Lower lobe of right lung (tissue), 2 donors: ENCODE data around the gene WWC1. TPM values are rescaled to one million over a fixed set of nuclear protein-coding genes. Genes with fewer than 3 reads are reported as not detected.

Experiments used
- ATAC-seq, 2 donors: fragments of 200-7000 bp; cut with Tn5 transposase; one replicate each; pipeline ENCODE4 v1.9.1; 2020 to 2022; ENCODE audit warnings: mild to moderate bottlenecking in 2 of 2, moderate library complexity in 2 of 2
- DNase-seq: peaks from one replicate; pipeline ENCODE4 v3.0.0-alpha.2; 2020
- H3K27ac ChIP-seq: fragments of 200-600 bp; one replicate; pipeline ENCODE4 v1.8.0; 2022
- H3K27me3 ChIP-seq: fragments of 200-600 bp; one replicate; pipeline ENCODE4 v1.8.0; 2022; ENCODE audit warnings: low read depth
- H3K36me3 ChIP-seq: fragments of 200-600 bp; one replicate; pipeline ENCODE4 v1.8.0; 2022; ENCODE audit warnings: mild to moderate bottlenecking
- H3K4me1 ChIP-seq: fragments of 200-600 bp; one replicate; pipeline ENCODE4 v1.8.0; 2022
- H3K4me3 ChIP-seq: fragments of 200-600 bp; one replicate; pipeline ENCODE4 v1.8.0; 2022; ENCODE audit warnings: mild to moderate bottlenecking
- H3K9me3 ChIP-seq: fragments of 200-600 bp; one replicate; pipeline ENCODE4 v1.8.0; 2022
- intact Hi-C: fragments of 100-400 bp; cut with DNase I; formaldehyde crosslinking; loops from one replicate; pipeline ENCODE4 v1.11.0; 2022
- total RNA-seq: library from RNA; stranded (reverse); fragmentation: NEBNext Ultra II Directional; extraction: Animal tissue kit (Norgen Biotek cat#: 25700); gene quantifications from one replicate; pipeline ENCODE4 v1.2.1, GENCODE V29; 2021
- TF ChIP-seq, protein P1 (sequence below): fragments of 200-600 bp; IDR thresholded peaks from one replicate; pipeline ENCODE4 v1.8.0; 2022; ENCODE audit warnings: antibody characterized with exemption, mild to moderate bottlenecking
- donor health status: DM: no; HTN: yes; CAD: no; lungs with severe emphysema.

WWC1 gene
- total RNA-seq, 1 donor from 2014 or later = 61.9 TPM

DNA sequence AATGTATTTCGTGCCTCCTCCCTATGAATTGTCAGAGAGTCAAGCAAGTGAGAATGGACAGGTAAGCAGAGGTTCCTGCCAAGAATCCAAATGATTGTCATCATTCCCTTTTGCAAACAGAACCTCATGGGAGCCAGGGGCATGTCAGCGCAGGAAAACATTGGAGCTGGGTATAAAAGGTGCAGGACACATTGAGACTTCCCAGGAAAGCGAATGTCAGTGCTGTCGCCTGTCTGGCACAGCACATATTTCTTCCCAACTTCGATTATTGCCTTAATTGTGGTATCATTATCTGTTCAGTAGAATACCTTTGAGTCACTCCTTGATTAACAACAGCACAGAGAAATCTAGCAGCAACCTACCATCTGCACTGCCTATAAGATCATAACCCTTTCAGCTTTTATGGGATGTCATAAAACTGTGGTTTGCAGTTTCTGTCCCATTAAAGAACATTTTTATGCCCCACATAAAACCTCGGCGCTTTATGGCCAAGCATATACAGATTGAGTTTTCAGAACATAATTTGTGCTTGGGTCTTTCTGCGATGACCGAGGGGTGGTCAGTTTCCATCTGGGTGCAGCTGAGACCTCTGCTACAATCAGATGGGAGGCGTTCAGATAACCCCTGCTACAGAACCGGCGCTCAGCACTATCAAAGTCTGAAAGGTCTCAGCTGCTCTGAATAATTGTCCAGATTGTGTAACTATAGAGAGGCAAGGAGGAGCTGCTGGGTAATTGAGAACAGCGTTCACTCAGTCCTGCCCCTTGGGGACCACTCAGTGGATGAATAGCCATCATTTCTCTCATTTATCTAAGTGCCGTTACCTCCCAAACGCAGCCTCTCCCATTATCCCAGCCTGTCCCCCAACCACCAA, 30.9 kb upstream of the WWC1 start:
- Histone ChIP-seq H3K27me3 (no peaks in the 10 kb centered on the region), H3K27ac (no peak overlapping the region), H3K36me3 (no peaks in the 10 kb centered on the region), H3K4me1 (no peaks in the 10 kb centered on the region), H3K4me3 (no peak overlapping the region), H3K9me3 (no peaks in the 10 kb centered on the region)
- no peak for ATAC-seq
- no peak for DNase-seq
- intact Hi-C loops = no loop called here
- TF ChIP-seq, protein P1, sequence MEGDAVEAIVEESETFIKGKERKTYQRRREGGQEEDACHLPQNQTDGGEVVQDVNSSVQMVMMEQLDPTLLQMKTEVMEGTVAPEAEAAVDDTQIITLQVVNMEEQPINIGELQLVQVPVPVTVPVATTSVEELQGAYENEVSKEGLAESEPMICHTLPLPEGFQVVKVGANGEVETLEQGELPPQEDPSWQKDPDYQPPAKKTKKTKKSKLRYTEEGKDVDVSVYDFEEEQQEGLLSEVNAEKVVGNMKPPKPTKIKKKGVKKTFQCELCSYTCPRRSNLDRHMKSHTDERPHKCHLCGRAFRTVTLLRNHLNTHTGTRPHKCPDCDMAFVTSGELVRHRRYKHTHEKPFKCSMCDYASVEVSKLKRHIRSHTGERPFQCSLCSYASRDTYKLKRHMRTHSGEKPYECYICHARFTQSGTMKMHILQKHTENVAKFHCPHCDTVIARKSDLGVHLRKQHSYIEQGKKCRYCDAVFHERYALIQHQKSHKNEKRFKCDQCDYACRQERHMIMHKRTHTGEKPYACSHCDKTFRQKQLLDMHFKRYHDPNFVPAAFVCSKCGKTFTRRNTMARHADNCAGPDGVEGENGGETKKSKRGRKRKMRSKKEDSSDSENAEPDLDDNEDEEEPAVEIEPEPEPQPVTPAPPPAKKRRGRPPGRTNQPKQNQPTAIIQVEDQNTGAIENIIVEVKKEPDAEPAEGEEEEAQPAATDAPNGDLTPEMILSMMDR = no peak

DNA sequence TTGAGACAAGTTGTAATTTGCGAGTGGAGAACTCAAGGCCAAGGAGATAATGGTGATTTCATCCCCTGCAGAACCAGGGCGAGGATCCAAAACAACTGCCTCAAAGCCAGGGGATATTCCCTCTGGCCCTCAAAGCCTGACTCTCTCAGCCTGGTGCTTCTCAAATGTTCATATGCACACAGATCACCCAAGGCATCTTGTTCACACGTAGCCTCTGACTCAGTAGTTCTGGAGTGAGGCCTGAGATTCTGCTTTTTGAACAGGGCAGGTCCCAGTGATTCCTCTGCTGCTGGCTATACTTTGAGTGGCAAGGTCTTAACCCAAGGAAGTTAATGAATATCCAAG, 30.2 kb upstream of the WWC1 start:
- H3K27ac ChIP-seq = no peak overlapping the region
- no peaks in the 10 kb centered on the region for H3K36me3 ChIP-seq
- no peaks in the 10 kb centered on the region for H3K27me3 ChIP-seq
- TF ChIP-seq, protein P1 = no peak
- ATAC-seq (no peak), DNase-seq (no peak)
- H3K4me1 ChIP-seq = no peaks in the 10 kb centered on the region
- no peak overlapping the region for H3K4me3 ChIP-seq
- intact Hi-C loops = no loop called here
- H3K9me3 ChIP-seq = no peaks in the 10 kb centered on the region

DNA sequence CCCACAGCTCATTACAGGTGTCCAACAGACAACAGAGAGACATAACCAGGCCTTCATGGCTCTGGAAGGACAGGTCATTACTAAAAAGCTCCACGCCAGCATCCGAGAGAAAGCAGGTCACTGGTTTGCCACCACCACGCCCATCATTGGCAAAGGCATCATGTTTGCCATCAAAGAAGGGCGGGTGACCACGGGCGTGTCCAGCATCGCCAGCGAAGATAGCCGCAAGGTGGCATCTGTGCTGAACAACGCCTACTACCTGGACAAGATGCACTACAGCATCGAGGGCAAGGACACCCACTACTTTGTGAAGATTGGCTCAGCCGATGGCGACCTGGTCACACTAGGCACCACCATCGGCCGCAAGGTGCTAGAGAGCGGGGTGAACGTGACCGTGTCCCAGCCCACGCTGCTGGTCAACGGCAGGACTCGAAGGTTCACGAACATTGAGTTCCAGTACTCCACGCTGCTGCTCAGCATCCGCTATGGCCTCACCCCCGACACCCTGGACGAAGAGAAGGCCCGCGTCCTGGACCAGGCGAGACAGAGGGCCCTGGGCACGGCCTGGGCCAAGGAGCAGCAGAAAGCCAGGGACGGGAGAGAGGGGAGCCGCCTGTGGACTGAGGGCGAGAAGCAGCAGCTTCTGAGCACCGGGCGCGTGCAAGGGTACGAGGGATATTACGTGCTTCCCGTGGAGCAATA, 29.3 kb upstream of the WWC1 start:
- Histone ChIP-seq H3K27me3 (no peaks in the 10 kb centered on the region), H3K27ac (no peak overlapping the region), H3K4me1 (no peaks in the 10 kb centered on the region), H3K4me3 (no peak overlapping the region), H3K9me3 (no peaks in the 10 kb centered on the region), H3K36me3 (no peaks in the 10 kb centered on the region)
- intact Hi-C loops = no loop called here
- TF ChIP-seq, protein P1 = no peak
- DNase-seq = no peak
- ATAC-seq = peak in 1 of 2 donors; percentile 10

DNA sequence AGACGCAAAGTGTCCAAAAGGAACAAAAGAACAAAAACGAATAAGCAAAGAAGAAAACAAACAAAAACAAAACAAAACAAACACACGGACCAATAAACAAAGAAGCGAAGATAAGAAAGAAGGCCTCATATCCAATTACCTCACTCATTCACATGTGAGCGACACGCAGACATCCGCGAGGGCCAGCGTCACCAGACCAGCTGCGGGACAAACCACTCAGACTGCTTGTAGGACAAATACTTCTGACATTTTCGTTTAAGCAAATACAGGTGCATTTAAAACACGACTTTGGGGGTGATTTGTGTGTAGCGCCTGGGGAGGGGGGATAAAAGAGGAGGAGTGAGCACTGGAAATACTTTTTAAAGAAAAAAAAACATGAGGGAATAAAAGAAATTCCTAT, 28.3 kb upstream of the WWC1 start:
- intact Hi-C loops = no loop called here
- H3K4me1 ChIP-seq = no peaks in the 10 kb centered on the region
- no peaks in the 10 kb centered on the region for H3K9me3 ChIP-seq
- no peak overlapping the region for H3K27ac ChIP-seq
- H3K36me3 ChIP-seq = no peaks in the 10 kb centered on the region
- ATAC-seq (no peak), DNase-seq (no peak)
- H3K4me3 ChIP-seq = no peak overlapping the region
- TF ChIP-seq, protein P1 = no peak
- H3K27me3 ChIP-seq = no peaks in the 10 kb centered on the region

DNA sequence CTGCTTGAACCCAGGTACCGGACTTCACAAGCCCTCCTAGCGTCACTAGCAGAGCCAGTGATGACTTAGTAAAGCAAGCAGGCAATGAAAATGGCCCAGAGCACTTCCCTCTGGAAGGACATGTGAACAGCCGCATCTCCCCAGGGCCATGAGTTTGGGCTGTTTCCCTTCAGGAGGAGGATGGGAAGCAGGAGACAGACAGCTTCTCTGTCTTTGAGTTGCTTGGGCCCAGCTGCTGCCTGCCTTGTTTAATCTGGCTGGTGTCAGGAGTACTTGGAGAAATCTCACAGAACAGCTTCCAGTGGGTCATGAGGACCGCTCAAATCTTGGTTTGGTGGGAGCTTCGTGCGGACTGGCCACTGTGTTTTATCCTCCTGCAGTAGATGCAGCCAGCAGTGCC, 25.4 kb upstream of the WWC1 start:
- Histone ChIP-seq H3K27ac (no peak overlapping the region), H3K27me3 (no peaks in the 10 kb centered on the region), H3K9me3 (no peaks in the 10 kb centered on the region), H3K4me3 (no peak overlapping the region), H3K36me3 (no peaks in the 10 kb centered on the region), H3K4me1 (peaks cover 12% of the 10 kb centered on the region)
- ATAC-seq (no peak), DNase-seq (no peak)
- intact Hi-C loops = no loop called here
- TF ChIP-seq, protein P1 = no peak
